Testis (tissue), 3 donors: ENCODE results near the gene DYNLRB1. TPM values are rescaled to one million over a fixed set of nuclear protein-coding genes. Genes with fewer than 3 reads are reported as not detected.

ENCODE experiments used
- DNase-seq: peaks from one replicate; pipeline ENCODE4 v3.0.0-alpha.2; 2019
- H3K27ac ChIP-seq, 2 donors: fragments of 200-600 bp; sonication (generic); one replicate each; pipeline ENCODE4 v1.5.1; 2019
- H3K27me3 ChIP-seq: fragments of 200-600 bp; sonication (generic); one replicate; pipeline ENCODE4 v1.5.1; 2019
- H3K36me3 ChIP-seq: fragments of 200-600 bp; sonication (generic); one replicate; pipeline ENCODE4 v1.5.1; 2017; ENCODE audit warnings: low read depth; ENCODE audit errors: missing control alignments
- H3K4me1 ChIP-seq: fragments of 200-600 bp; sonication (generic); one replicate; pipeline ENCODE4 v1.5.1; 2019
- H3K4me3 ChIP-seq, 2 donors: fragments of 200-600 bp; sonication (generic); one replicate each; pipeline ENCODE4 v1.5.1; 2017 to 2019
- H3K9me3 ChIP-seq: fragments of 200-600 bp; sonication (generic); one replicate; pipeline ENCODE4 v1.5.1; 2017
- POLR2A ChIP-seq: fragments of 450-650 bp; IDR thresholded peaks from one replicate; pipeline ENCODE4 v1.6.1; 2017; ENCODE audit warnings: antibody characterized with exemption, mild to moderate bottlenecking, moderate library complexity
- WGBS, 2 donors: methylation state at CpG; one replicate each; pipeline ENCODE4 v1.1.5; 2018; 5-methylcytosine and 5-hydroxymethylcytosine counted together
- intact Hi-C: fragments of 100-400 bp; cut with DNase I; formaldehyde crosslinking; loops from one replicate; pipeline ENCODE4 v1.15.1; 2023; ENCODE audit warnings: low total_unique reads
- polyA plus RNA-seq: library from polyadenylated mRNA; stranded (reverse); fragments of 350-450 nt; fragmentation: Illumina TruSeq; extraction: RNeasy Lipid Tissue Mini Kit (QIAGEN cat#74804); gene quantifications from one replicate; pipeline ENCODE4 v1.2.3, GENCODE V29; 2014; ENCODE audit warnings: low read depth, low replicate concordance; ENCODE audit not compliant: insufficient read depth
- total RNA-seq, 2 donors: library from RNA; depleted of rRNA; stranded (reverse); fragments of >200 nt; gene quantifications; one replicate each; pipeline ENCODE4 v1.2.3, GENCODE V29; 2016
- TF ChIP-seq, protein P1 (sequence below), 3 experiments: fragments of 450-650 bp in 2 of 3; fragments of 200-600 bp in 1 of 3; sonication (generic) in 1 of 3; IDR thresholded peaks; one replicate each; pipeline ENCODE4 v1.5.1; 2016 to 2019; ENCODE audit warnings: antibody characterized with exemption in 3 of 3, mild to moderate bottlenecking in 2 of 3, moderate library complexity in 1 of 3

The DYNLRB1 gene
- total and polyA plus RNA-seq, 3 donors from 2014 or later, result 97.6 to 155 (median 128) TPM

DNA sequence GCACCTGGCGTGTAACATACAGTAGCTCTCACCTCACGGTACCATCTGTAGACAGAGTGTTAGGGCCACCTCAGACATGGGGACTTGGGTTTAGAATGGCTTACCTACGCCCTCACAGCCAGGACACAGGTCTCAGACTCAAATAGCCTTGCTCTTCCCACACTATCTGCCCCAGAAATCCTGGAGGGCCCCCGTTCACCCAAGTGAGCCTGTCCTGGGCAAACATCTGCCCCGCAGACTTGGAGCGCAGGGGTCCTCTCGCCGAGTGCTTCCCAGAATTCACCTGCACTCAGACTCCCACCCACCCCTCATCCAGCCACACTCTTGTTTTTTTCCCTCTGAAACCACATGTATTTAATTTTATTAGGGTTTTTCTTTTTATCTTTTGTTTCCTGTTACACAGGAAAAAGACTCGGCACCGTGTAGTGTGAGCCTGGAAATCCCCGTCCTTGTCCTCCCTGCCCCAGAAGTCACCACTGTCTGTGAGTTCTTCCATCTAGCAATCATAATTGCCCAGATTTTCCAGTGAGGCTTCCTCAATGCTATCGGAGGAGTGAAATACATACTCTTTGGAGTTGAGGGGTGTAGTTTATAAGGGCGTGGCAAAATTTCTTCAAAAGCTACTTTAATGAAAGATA lies 25.2 kb downstream of the DYNLRB1 start:
- Histone ChIP-seq H3K36me3 (no peaks in the 10 kb centered on the region), H3K27me3 (no peaks in the 10 kb centered on the region), H3K4me3 (no peak overlapping the region), H3K27ac (no peak overlapping the region), H3K4me1 (peaks cover 4% of the 10 kb centered on the region), H3K9me3 (no peaks in the 10 kb centered on the region)
- no peak for DNase-seq
- TF ChIP-seq POLR2A, result no peak
- TF ChIP-seq, protein P1, sequence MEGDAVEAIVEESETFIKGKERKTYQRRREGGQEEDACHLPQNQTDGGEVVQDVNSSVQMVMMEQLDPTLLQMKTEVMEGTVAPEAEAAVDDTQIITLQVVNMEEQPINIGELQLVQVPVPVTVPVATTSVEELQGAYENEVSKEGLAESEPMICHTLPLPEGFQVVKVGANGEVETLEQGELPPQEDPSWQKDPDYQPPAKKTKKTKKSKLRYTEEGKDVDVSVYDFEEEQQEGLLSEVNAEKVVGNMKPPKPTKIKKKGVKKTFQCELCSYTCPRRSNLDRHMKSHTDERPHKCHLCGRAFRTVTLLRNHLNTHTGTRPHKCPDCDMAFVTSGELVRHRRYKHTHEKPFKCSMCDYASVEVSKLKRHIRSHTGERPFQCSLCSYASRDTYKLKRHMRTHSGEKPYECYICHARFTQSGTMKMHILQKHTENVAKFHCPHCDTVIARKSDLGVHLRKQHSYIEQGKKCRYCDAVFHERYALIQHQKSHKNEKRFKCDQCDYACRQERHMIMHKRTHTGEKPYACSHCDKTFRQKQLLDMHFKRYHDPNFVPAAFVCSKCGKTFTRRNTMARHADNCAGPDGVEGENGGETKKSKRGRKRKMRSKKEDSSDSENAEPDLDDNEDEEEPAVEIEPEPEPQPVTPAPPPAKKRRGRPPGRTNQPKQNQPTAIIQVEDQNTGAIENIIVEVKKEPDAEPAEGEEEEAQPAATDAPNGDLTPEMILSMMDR (IDR thresholded peaks at IDR 0.05), result no peak
- 81 to 88% methylated on average over 13 of the region's 13 CpGs for WGBS, 2 donors
- intact Hi-C loops, result no loop called here

DNA sequence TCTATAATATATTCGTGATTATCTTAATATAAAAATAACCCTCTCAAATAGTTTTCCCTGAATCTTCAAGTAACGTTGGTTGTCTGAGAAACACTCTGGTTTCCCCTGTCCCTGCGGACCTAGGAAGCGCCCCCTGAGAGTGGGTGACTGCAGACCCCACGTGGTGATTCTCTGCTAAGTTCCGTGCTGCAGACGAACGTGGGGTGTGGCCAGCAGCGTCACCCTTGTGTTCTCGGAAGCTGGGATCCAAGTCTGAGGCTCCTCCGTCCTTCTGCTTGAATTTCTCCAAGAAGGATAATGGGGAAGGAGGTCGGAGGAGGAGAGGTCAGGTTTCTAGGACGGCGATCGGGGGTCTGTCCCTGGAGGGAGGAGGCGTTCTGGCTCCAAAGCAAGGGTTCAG lies 25.7 kb downstream of the DYNLRB1 start:
- no peak for DNase-seq
- TF ChIP-seq, protein P1 (IDR thresholded peaks at IDR 0.05), result no peak
- no peak for TF ChIP-seq POLR2A
- H3K4me1 ChIP-seq, result peaks cover 4% of the 10 kb centered on the region
- 77 to 78% methylated on average over 16 of the region's 16 CpGs for WGBS, 2 donors
- H3K9me3 ChIP-seq, result no peaks in the 10 kb centered on the region
- intact Hi-C loops, result no loop called here
- no peaks in the 10 kb centered on the region for H3K36me3 ChIP-seq
- no peak overlapping the region for H3K27ac ChIP-seq
- H3K4me3 ChIP-seq, result no peak overlapping the region
- H3K27me3 ChIP-seq, result no peaks in the 10 kb centered on the region

DNA sequence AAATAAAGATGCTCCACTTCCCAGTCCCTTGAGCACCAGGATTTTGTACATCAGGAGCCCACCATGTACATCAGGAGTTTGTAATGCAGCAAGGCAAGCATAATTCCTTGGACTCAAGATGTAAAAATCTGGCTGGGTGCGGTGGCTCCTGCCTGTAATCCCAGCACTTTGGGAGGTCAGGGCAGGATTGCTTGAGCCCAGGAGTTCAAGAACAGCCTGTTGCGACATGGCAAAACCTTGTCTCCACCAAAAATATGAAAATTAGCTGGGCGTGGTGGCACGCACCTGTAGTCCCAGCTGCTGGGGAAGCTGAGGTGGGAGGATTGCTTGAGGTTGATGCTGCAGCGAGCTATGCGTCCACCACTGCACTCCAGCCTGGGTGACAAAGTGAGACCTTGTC lies 26.2 kb downstream of the DYNLRB1 start:
- Histone ChIP-seq H3K27ac (no peak overlapping the region), H3K27me3 (no peaks in the 10 kb centered on the region), H3K4me1 (peaks cover 4% of the 10 kb centered on the region), H3K9me3 (no peaks in the 10 kb centered on the region), H3K4me3 (no peak overlapping the region), H3K36me3 (no peaks in the 10 kb centered on the region)
- DNase-seq, result no peak
- 91 to 95% methylated on average over 6 of the region's 6 CpGs for WGBS, 2 donors
- intact Hi-C loops, result no loop called here
- no peak for TF ChIP-seq POLR2A
- TF ChIP-seq, protein P1 (IDR thresholded peaks at IDR 0.05), result no peak

DNA sequence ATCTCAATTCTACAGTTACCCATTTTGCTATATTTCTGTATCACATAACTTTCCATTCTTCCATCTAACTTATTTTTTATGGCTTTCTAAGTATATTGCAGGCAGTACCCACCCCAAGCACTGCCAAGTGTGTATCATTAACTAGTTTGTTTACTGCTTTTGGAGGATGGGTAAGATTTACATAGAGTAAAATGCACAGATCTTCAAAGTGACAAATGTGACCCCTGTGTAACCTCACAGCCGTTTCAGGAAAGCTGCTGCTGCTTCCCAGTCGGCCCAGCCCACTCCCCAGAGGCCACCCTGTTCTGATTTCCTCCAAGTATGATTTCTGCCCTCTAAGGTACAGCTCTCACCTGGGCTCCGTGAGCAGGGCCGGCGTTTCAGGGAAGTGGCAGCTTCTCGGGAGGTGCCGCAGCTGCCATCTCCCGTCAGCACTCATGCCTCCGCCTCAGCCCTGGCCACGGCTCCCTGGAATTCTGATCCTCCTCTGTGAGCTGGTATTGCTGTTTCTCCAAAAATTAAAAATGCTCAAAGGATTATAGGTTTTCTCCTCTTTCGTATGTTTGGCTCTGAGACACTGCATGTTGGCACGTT lies 27.3 kb downstream of the DYNLRB1 start:
- no peak for TF ChIP-seq POLR2A
- TF ChIP-seq, protein P1 (IDR thresholded peaks at IDR 0.05), result no peak
- 76 to 77% methylated on average over 12 of the region's 12 CpGs for WGBS, 2 donors
- no peaks in the 10 kb centered on the region for H3K27me3 ChIP-seq
- no peak overlapping the region for H3K27ac ChIP-seq
- H3K9me3 ChIP-seq, result no peaks in the 10 kb centered on the region
- no peak for DNase-seq
- intact Hi-C loops, result no loop called here
- peaks cover 4% of the 10 kb centered on the region for H3K4me1 ChIP-seq
- H3K36me3 ChIP-seq, result no peaks in the 10 kb centered on the region
- H3K4me3 ChIP-seq, result no peak overlapping the region
